BLaER1 (cell line): ENCODE results near the gene POLR3E.
"Not testable (repeated sequence)": the region's sequence is repeated elsewhere in the genome, so short reads cannot be mapped to it uniquely, and the experiment has no call there.

ENCODE experiments used
- H3K27ac ChIP-seq: shearing (Covaris generic); formaldehyde crosslinking; 2 replicates; pipeline ENCODE4 v1.8.1; 2022
- H3K27me3 ChIP-seq: shearing (Covaris generic); formaldehyde crosslinking; 2 replicates; pipeline ENCODE4 v1.8.1; 2022
- H3K36me3 ChIP-seq: shearing (Covaris generic); formaldehyde crosslinking; 2 replicates; pipeline ENCODE4 v1.8.1; 2022
- H3K4me1 ChIP-seq: shearing (Covaris generic); formaldehyde crosslinking; 2 replicates; pipeline ENCODE4 v1.8.1; 2022
- H3K4me2 ChIP-seq: shearing (Covaris generic); formaldehyde crosslinking; 2 replicates; pipeline ENCODE4 v1.8.1; 2022
- H3K4me3 ChIP-seq: shearing (Covaris generic); formaldehyde crosslinking; 2 replicates; pipeline ENCODE4 v1.8.1; 2022
- H3K9ac ChIP-seq: shearing (Covaris generic); formaldehyde crosslinking; 2 replicates; pipeline ENCODE4 v1.8.1; 2022
- H3K9me3 ChIP-seq: shearing (Covaris generic); formaldehyde crosslinking; 2 replicates; pipeline ENCODE4 v1.8.1; 2022
- H4K20me1 ChIP-seq: shearing (Covaris generic); formaldehyde crosslinking; 2 replicates; pipeline ENCODE4 v1.8.1; 2022
- Cebpa-rat ChIP-seq: shearing (Covaris generic); IDR thresholded peaks from 2 replicates; pipeline ENCODE4 v1.8.1; 2022

Gene POLR3E

GRCh38 chr16:22357635-22357971 is 60.4 kb downstream of the POLR3E start:
- peak overlapping the region; percentile 59 for H3K4me2 ChIP-seq

GRCh38 chr16:22358000-22358399 is 60.8 kb downstream of the POLR3E start:
- Histone ChIP-seq H3K27ac (peak overlapping the region; percentile 71), H3K4me3 (no peak overlapping the region), H3K9ac (no peak overlapping the region), H4K20me1 (no peaks in the 10 kb centered on the region), H3K36me3 (peaks cover 45% of the 10 kb centered on the region), H3K4me1 (peaks cover 22% of the 10 kb centered on the region), H3K27me3 (no peaks in the 10 kb centered on the region), H3K4me2 (peak overlapping the region; percentile 59), H3K9me3 (no peaks in the 10 kb centered on the region)
- TF ChIP-seq Cebpa-rat, result no peak

More at GRCh38 chr16:22357635-22357971, 60.4 kb downstream of the POLR3E start:
- H3K9ac ChIP-seq, result no peak overlapping the region
- peaks cover 42% of the 10 kb centered on the region for H3K36me3 ChIP-seq
- TF ChIP-seq Cebpa-rat, result no peak
- no peaks in the 10 kb centered on the region for H4K20me1 ChIP-seq
- H3K4me3 ChIP-seq, result no peak overlapping the region
- peaks cover 22% of the 10 kb centered on the region for H3K4me1 ChIP-seq
- no peaks in the 10 kb centered on the region for H3K27me3 ChIP-seq
- H3K27ac ChIP-seq, result peak overlapping the region; percentile 71
- H3K9me3 ChIP-seq, result no peaks in the 10 kb centered on the region

GRCh38 chr16:22359679-22360078 is 62.5 kb downstream of the POLR3E start:
- Histone ChIP-seq H3K4me1 (peaks cover 22% of the 10 kb centered on the region), H3K27ac (no peak overlapping the region), H3K27me3 (no peaks in the 10 kb centered on the region), H3K9me3 (no peaks in the 10 kb centered on the region), H3K4me2 (no peak overlapping the region), H4K20me1 (no peaks in the 10 kb centered on the region), H3K4me3 (no peak overlapping the region), H3K36me3 (peaks cover 48% of the 10 kb centered on the region), H3K9ac (no peak overlapping the region)
- no peak for TF ChIP-seq Cebpa-rat

- no peaks in the 10 kb centered on the region for H3K27me3 ChIP-seq
- no peak overlapping the region for H3K27ac ChIP-seq
- H3K4me3 ChIP-seq, result no peak overlapping the region
- H3K4me2 ChIP-seq, result no peak overlapping the region
- no peak for TF ChIP-seq Cebpa-rat
- no peak overlapping the region for H3K9ac ChIP-seq
- peaks cover 44% of the 10 kb centered on the region for H3K36me3 ChIP-seq
- H3K4me1 ChIP-seq, result peaks cover 22% of the 10 kb centered on the region
- H4K20me1 ChIP-seq, result no peaks in the 10 kb centered on the region
- no peaks in the 10 kb centered on the region for H3K9me3 ChIP-seq
Measured at GRCh38 chr16:22360963-22361659, 63.9 kb downstream of the POLR3E start.

- H3K9me3 ChIP-seq, result no peaks in the 10 kb centered on the region
- H4K20me1 ChIP-seq, result peaks cover 5% of the 10 kb centered on the region; the same call in 1 of the 2 replicates
- no peak overlapping the region for H3K4me3 ChIP-seq
- TF ChIP-seq Cebpa-rat, result no peak
- H3K27me3 ChIP-seq, result no peaks in the 10 kb centered on the region
- H3K4me2 ChIP-seq, result no peak overlapping the region
- no peak overlapping the region for H3K9ac ChIP-seq
- peaks cover 20% of the 10 kb centered on the region for H3K4me1 ChIP-seq
- peaks cover 44% of the 10 kb centered on the region for H3K36me3 ChIP-seq
- no peak overlapping the region for H3K27ac ChIP-seq
Measured at GRCh38 chr16:22364241-22364640, 67.0 kb downstream of the POLR3E start.

GRCh38 chr16:22366371-22366770 is 69.2 kb downstream of the POLR3E start:
- TF ChIP-seq Cebpa-rat, result no peak
- Histone ChIP-seq H3K4me3 (no peak overlapping the region), H3K4me1 (peaks cover 40% of the 10 kb centered on the region), H3K27ac (peak overlapping the region; percentile 23; the same call in 1 of the 2 replicates), H3K27me3 (no peaks in the 10 kb centered on the region), H4K20me1 (peaks cover 8% of the 10 kb centered on the region; the same call in 1 of the 2 replicates), H3K36me3 (peaks cover 39% of the 10 kb centered on the region), H3K9ac (no peak overlapping the region), H3K9me3 (no peaks in the 10 kb centered on the region), H3K4me2 (peak overlapping the region; percentile 41)

GRCh38 chr16:22366889-22367288 is 69.7 kb downstream of the POLR3E start:
- no peak overlapping the region for H3K4me3 ChIP-seq
- no peak overlapping the region for H3K9ac ChIP-seq

GRCh38 chr16:22368200-22368826 is 71.1 kb downstream of the POLR3E start:
- Histone ChIP-seq H3K36me3 (peaks cover 21% of the 10 kb centered on the region), H4K20me1 (peaks cover 27% of the 10 kb centered on the region; the same call in 1 of the 2 replicates), H3K4me1 (peaks cover 48% of the 10 kb centered on the region)
- not testable (repeated sequence) for H3K9ac ChIP-seq, H3K9me3 ChIP-seq, H3K27me3 ChIP-seq, H3K27ac ChIP-seq, H3K4me2 ChIP-seq, H3K4me3 ChIP-seq

More at GRCh38 chr16:22366889-22367288, 69.7 kb downstream of the POLR3E start:
- no peak for TF ChIP-seq Cebpa-rat
- peaks cover 13% of the 10 kb centered on the region; the same call in 1 of the 2 replicates for H4K20me1 ChIP-seq
- H3K27me3 ChIP-seq, result no peaks in the 10 kb centered on the region
- peaks cover 40% of the 10 kb centered on the region for H3K4me1 ChIP-seq
- no peaks in the 10 kb centered on the region for H3K9me3 ChIP-seq
- peak overlapping the region; percentile 41 for H3K4me2 ChIP-seq
- peak overlapping the region; percentile 23; the same call in 1 of the 2 replicates for H3K27ac ChIP-seq
- peaks cover 36% of the 10 kb centered on the region for H3K36me3 ChIP-seq

- H3K9me3 ChIP-seq, result no peaks in the 10 kb centered on the region
- H3K36me3 ChIP-seq, result peaks cover 11% of the 10 kb centered on the region
- peak overlapping the region; percentile 48; the same call in 1 of the 2 replicates for H3K27ac ChIP-seq
- no peaks in the 10 kb centered on the region for H3K27me3 ChIP-seq
- peak overlapping the region; percentile 64 for H3K4me2 ChIP-seq
- peaks cover 33% of the 10 kb centered on the region; the same call in 1 of the 2 replicates for H4K20me1 ChIP-seq
- no peak overlapping the region for H3K4me3 ChIP-seq
- H3K9ac ChIP-seq, result 0 out of 2 replicates have a peak overlapping the region, but pooled peaks have one; percentile 12
- no peak for TF ChIP-seq Cebpa-rat
- H3K4me1 ChIP-seq, result peaks cover 53% of the 10 kb centered on the region
Measured at GRCh38 chr16:22369221-22369811, 72.1 kb downstream of the POLR3E start.
